ENCODE measurements around the gene DNMBP. TPM values are rescaled to one million over a fixed set of nuclear protein-coding genes. Genes with fewer than 3 reads are reported as not detected.

DNMBP gene
- 10 to 100 TPM; 10.1 to 18.9 (median 12.6) TPM for total RNA-seq

- Histone ChIP-seq H3K27me3 (no peaks in the 10 kb centered on the region), H3K4me3 (peak within 1 kb of the TSS; percentile 60 to 92 (median 84)), H3K9me3 (no peaks in the 10 kb centered on the region), H3K27ac (peak within 1 kb of the TSS; percentile 74 to 88 (median 78)), H3K4me1 (peaks cover 25 to 47% (median 30%) of the 10 kb centered on the region in 4 donors), H3K36me3 (no peaks in the 10 kb centered on the region)
- TF ChIP-seq POLR2AphosphoS5 (IDR thresholded peaks at IDR 0.05) (peak; percentile 34 to 51), EP300 (IDR thresholded peaks at IDR 0.05) (no peak), POLR2A (IDR thresholded peaks at IDR 0.05) (peak in 1 of 4 donors; percentile 59)
- TF ChIP-seq, protein P1, sequence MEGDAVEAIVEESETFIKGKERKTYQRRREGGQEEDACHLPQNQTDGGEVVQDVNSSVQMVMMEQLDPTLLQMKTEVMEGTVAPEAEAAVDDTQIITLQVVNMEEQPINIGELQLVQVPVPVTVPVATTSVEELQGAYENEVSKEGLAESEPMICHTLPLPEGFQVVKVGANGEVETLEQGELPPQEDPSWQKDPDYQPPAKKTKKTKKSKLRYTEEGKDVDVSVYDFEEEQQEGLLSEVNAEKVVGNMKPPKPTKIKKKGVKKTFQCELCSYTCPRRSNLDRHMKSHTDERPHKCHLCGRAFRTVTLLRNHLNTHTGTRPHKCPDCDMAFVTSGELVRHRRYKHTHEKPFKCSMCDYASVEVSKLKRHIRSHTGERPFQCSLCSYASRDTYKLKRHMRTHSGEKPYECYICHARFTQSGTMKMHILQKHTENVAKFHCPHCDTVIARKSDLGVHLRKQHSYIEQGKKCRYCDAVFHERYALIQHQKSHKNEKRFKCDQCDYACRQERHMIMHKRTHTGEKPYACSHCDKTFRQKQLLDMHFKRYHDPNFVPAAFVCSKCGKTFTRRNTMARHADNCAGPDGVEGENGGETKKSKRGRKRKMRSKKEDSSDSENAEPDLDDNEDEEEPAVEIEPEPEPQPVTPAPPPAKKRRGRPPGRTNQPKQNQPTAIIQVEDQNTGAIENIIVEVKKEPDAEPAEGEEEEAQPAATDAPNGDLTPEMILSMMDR (IDR thresholded peaks at IDR 0.05): peak; percentile 57 to 96 (median 95)
- ATAC-seq (ENCODE audit: low FRiP score in 2 of 2): peak; percentile 85 to 94
- peak; percentile 83 to 98 for DNase-seq
- WGBS, 2 donors: 9 to 16% methylated on average over 13 to 35 of the region's 86 CpGs
Observed at GRCh38 chr10:100009793-100010676, at the start of gene DNMBP. Gene DNMBP, minus strand, starts transcription at chr10:100009947. Its CDS starts 37,823 bp downstream, at chr10:99972124.

GRCh38 chr10:100057948-100058347, 48.2 kb upstream of the DNMBP start:
- TF ChIP-seq POLR2AphosphoS5 (IDR thresholded peaks at IDR 0.05) (no peak), EP300 (IDR thresholded peaks at IDR 0.05) (no peak), POLR2A (IDR thresholded peaks at IDR 0.05) (no peak)
- TF ChIP-seq, protein P1 (IDR thresholded peaks at IDR 0.05): no peak
- Histone ChIP-seq H3K4me1 (no peaks in the 10 kb centered on the region), H3K4me3 (no peak overlapping the region), H3K9me3 (peaks cover 0 to 6% (median 0%) of the 10 kb centered on the region in 4 donors), H3K27ac (no peak overlapping the region), H3K27me3 (no peaks in the 10 kb centered on the region), H3K36me3 (no peaks in the 10 kb centered on the region)
- 74 to 87% methylated on average over 1 of the region's 1 CpG for WGBS, 2 donors
- DNase-seq (no peak), ATAC-seq (ENCODE audit: low FRiP score in 2 of 2) (no peak)

GRCh38 chr10:100053686-100054460, 44.1 kb upstream of the DNMBP start:
- Histone ChIP-seq H3K36me3 (no peaks in the 10 kb centered on the region), H3K4me1 (no peaks in the 10 kb centered on the region), H3K4me3 (no peak overlapping the region), H3K27me3 (no peaks in the 10 kb centered on the region), H3K27ac (no peak overlapping the region), H3K9me3 (peaks cover 0 to 6% (median 0%) of the 10 kb centered on the region in 4 donors)
- 58 to 68% methylated on average over 6 of the region's 6 CpGs for WGBS, 2 donors
- TF ChIP-seq EP300 (IDR thresholded peaks at IDR 0.05) (no peak), POLR2AphosphoS5 (IDR thresholded peaks at IDR 0.05) (no peak), POLR2A (IDR thresholded peaks at IDR 0.05) (no peak)
- TF ChIP-seq, protein P1 (IDR thresholded peaks at IDR 0.05): no peak
- DNase-seq: no peak
- no peak for ATAC-seq (ENCODE audit: low FRiP score in 2 of 2)

DNA sequence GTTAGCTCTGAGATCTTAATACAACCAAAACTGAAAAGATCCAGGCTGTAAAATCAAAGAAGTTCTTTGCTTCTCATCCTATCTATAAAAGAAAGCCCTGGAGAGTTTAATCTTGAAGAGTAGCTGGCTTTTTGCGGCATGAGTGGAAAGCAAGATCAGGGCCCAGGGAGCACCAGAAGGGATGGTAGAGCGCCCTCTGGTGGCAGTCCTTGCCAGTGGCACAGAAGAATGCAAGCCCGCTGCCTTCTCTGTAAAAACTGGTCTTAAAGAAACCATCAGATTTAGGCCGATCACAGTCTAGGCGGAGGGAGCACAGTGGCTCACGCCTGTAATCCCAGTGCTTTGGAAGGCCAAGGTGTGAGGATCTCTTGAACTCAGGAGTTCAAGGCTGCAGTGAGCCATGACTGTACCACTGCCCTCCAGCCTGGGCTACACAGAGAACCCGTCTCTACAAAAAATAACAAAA, 36.3 kb upstream of the DNMBP start:
- H3K9me3 ChIP-seq: no peaks in the 10 kb centered on the region
- H3K4me3 ChIP-seq: no peak overlapping the region
- peaks cover 0 to 8% (median 4%) of the 10 kb centered on the region in 4 donors for H3K4me1 ChIP-seq
- peak; percentile 76 to 90 for ATAC-seq (ENCODE audit: low FRiP score in 2 of 2)
- TF ChIP-seq POLR2A (IDR thresholded peaks at IDR 0.05): no peak
- TF ChIP-seq, protein P1 (IDR thresholded peaks at IDR 0.05): peak; percentile 78 to 97 (median 88)
- no peak for TF ChIP-seq POLR2AphosphoS5 (IDR thresholded peaks at IDR 0.05)
- 24 to 30% methylated on average over 5 to 7 of the region's 7 CpGs for WGBS, 2 donors
- DNase-seq: peak in 1 of 2 donors; percentile 83
- H3K27me3 ChIP-seq: no peaks in the 10 kb centered on the region
- H3K36me3 ChIP-seq: no peaks in the 10 kb centered on the region
- H3K27ac ChIP-seq: no peak overlapping the region
